HepG2 (cell line): ENCODE data around the gene NID1. TPM values are rescaled to one million over a fixed set of nuclear protein-coding genes. Genes with fewer than 3 reads are reported as not detected.

Source experiments
- ATAC-seq: fragments of 200-7000 bp; cut with Tn5 transposase; 3 replicates; pipeline ENCODE4 v1.9.1; 2020; ENCODE audit warnings: mild to moderate bottlenecking, moderate library complexity
- BruUV-seq: library from RNA; stranded (reverse); fragments of 400-500 nt; replicated peaks from 2 replicates; lab custom pipeline; 2021; lab: Mats Ljungman, UMichigan
- CTCF ChIA-PET: fragments of 300-600 bp; formaldehyde crosslinking; extraction: SDS; loops from one replicate; lab custom pipeline; 2021; ENCODE audit warnings: low total read pairs, inconsistent platforms, low intra/inter-chr PET ratio; lab: Yijun Ruan, JAX
- POLR2A ChIA-PET: fragments of 350-600 bp; sonication (Branson Sonifier 250); formaldehyde crosslinking; loops from one replicate; lab custom pipeline; 2020; ENCODE audit warnings: antibody characterized with exemption, inconsistent platforms; lab: Yijun Ruan, JAX
- DNase-seq: peaks from one replicate; pipeline ENCODE4 v3.0.0-alpha.2; 2015; ENCODE audit warnings: low spot score
- FAIRE-seq: peaks from 3 replicates; lab custom pipeline; 2011; peaks lifted over from hg19 to GRCh38; lab: Jason Lieb, UNC
- H2AFZ ChIP-seq: one replicate; pipeline ENCODE4 v1.6.1; 2011; ENCODE audit warnings: low read length, inconsistent platforms
- H3K27ac ChIP-seq: fragments of 300-600 bp; 3 replicates; pipeline ENCODE4 v1.8.0; 2011; ENCODE audit warnings: mixed run types, mild to moderate bottlenecking, mixed read lengths, low read length, inconsistent platforms; ENCODE audit not compliant: insufficient read depth; ENCODE audit errors: extremely low read length
- H3K27me3 ChIP-seq, 2 experiments: fragments of 200-600 bp in 1 of 2; 2 replicates in 1 of 2; 3 replicates in 1 of 2; pipeline versions ENCODE4 v1.6.0 to v1.8.0; 2011; ENCODE audit warnings: low read length in 2 of 2, mild to moderate bottlenecking in 2 of 2, moderate library complexity in 2 of 2, inconsistent platforms in 1 of 2; ENCODE audit not compliant: insufficient read depth in 2 of 2, control insufficient read depth in 1 of 2
- H3K36me3 ChIP-seq, 2 experiments: fragments of 200-600 bp in 1 of 2; replicated peaks in 1 of 2; 2 replicates in 1 of 2; 3 replicates in 1 of 2; pipeline versions ENCODE4 v1.5.1 to v1.8.0; 2011; ENCODE audit warnings: low read length in 2 of 2, inconsistent platforms in 1 of 2; ENCODE audit not compliant: insufficient read depth in 2 of 2, control insufficient read depth in 1 of 2
- H3K4me1 ChIP-seq: 2 replicates; pipeline ENCODE4 v1.5.1; 2012; ENCODE audit warnings: low read length, inconsistent platforms; ENCODE audit not compliant: insufficient read depth
- H3K4me2 ChIP-seq: 2 replicates; pipeline ENCODE4 v1.6.0; 2011; ENCODE audit warnings: low read depth, low read length, inconsistent platforms
- H3K4me3 ChIP-seq, 3 experiments: fragments of 200-600 bp in 1 of 3; sonication (generic), shearing (Covaris generic) in 1 of 3; replicated peaks in 1 of 3; 2 replicates each; pipeline ENCODE4 v1.5.1; 2011 to 2016; ENCODE audit warnings: low read length in 3 of 3, inconsistent platforms in 2 of 3, low read depth in 2 of 3, mild to moderate bottlenecking in 2 of 3, control low read depth in 1 of 3, mixed read lengths in 1 of 3; ENCODE audit not compliant: insufficient read depth in 1 of 3
- H3K79me2 ChIP-seq: one replicate; pipeline ENCODE4 v1.6.1; 2011; ENCODE audit warnings: low read length, inconsistent platforms; ENCODE audit not compliant: insufficient read depth
- H3K9ac ChIP-seq: 2 replicates; pipeline ENCODE4 v1.6.0; 2011; ENCODE audit warnings: mild to moderate bottlenecking, low read depth, low read length, inconsistent platforms; ENCODE audit not compliant: insufficient read depth
- H3K9me3 ChIP-seq: 2 replicates; pipeline ENCODE4 v1.5.1; 2012; ENCODE audit warnings: mild to moderate bottlenecking, low read length
- H4K20me1 ChIP-seq: 2 replicates; pipeline ENCODE4 v1.6.0; 2011; ENCODE audit warnings: inconsistent platforms, mild to moderate bottlenecking, low read length, moderate library complexity; ENCODE audit not compliant: insufficient read depth
- CENPT ChIP-seq: sonication (generic); formaldehyde crosslinking; IDR thresholded peaks from 2 replicates; pipeline ENCODE4 v1.8.0; 2022; ENCODE audit warnings: low read depth, mild to moderate bottlenecking, moderate library complexity, missing genetic modification reagents
- FLYWCH1 ChIP-seq: sonication (generic); formaldehyde crosslinking; IDR thresholded peaks from 2 replicates; pipeline ENCODE4 v1.8.1; 2023; ENCODE audit warnings: mild to moderate bottlenecking, missing genetic modification reagents
- IRF2 ChIP-seq: IDR thresholded peaks from 2 replicates; pipeline ENCODE4 v1.6.1; 2018; ENCODE audit warnings: missing genetic modification reagents, missing compliant biosample characterization
- KDM3A ChIP-seq: IDR thresholded peaks from 2 replicates; pipeline ENCODE4 v1.6.1; 2018; ENCODE audit warnings: low read depth, missing compliant biosample characterization
- NCOA1 ChIP-seq: sonication (generic); formaldehyde crosslinking; IDR thresholded peaks from 2 replicates; pipeline ENCODE4 v1.9.0; 2021; ENCODE audit warnings: missing genetic modification reagents
- REXO4 ChIP-seq: sonication (generic); formaldehyde crosslinking; IDR thresholded peaks from 2 replicates; pipeline ENCODE4 v1.8.0; 2022; ENCODE audit warnings: missing genetic modification reagents, mild to moderate bottlenecking, borderline replicate concordance
- ZNF441 ChIP-seq: sonication (generic); formaldehyde crosslinking; IDR thresholded peaks from 2 replicates; pipeline ENCODE4 v1.7.0; 2021; ENCODE audit warnings: missing genetic modification reagents, borderline replicate concordance
- WGBS: methylation state at CpG from one replicate; pipeline ENCODE4 v1.1.6; 2017; ENCODE audit warnings: low lambda C conversion rate; 5-methylcytosine and 5-hydroxymethylcytosine counted together
- in situ Hi-C: cut with HindIII; loops from 2 replicates; pipeline ENCODE4 v1.10.0; 2017; ENCODE audit warnings: low pct_unique_long_range_greater_than_20kb; ENCODE audit not compliant: extremely low pct_ligation_motif_present
- intact Hi-C: fragments of 100-400 bp; cut with micrococcal nuclease; formaldehyde crosslinking; loops from one replicate; pipeline ENCODE4 v1.10.0; 2022; ENCODE audit not compliant: unreplicated experiment
- polyA plus RNA-seq, 8 experiments: library from polyadenylated mRNA; depleted of rRNA in 3 of 8; stranded (reverse) in 7 of 8; unstranded in 1 of 8; fragments of >200 nt; fragmentation: Illumina TruSeq in 4 of 8; extraction: Trizol in 4 of 8; gene quantifications; 2 replicates each; pipeline versions ENCODE4 v1.2.1 to v1.2.3, GENCODE V29; 2011 to 2016; ENCODE audit warnings: low read depth in 4 of 8, missing spikeins in 1 of 8, mixed read lengths in 1 of 8; ENCODE audit not compliant: insufficient read depth in 1 of 8
- total RNA-seq, 5 experiments: library from RNA; depleted of rRNA; stranded (reverse); fragments of >200 nt; fragmentation: Illumina TruSeq; extraction: Trizol; gene quantifications; 2 replicates each; pipeline ENCODE4 v1.2.3, GENCODE V29; 2016; ENCODE audit warnings: low read depth in 1 of 5
- TF ChIP-seq, protein P1 (sequence below): IDR thresholded peaks from 2 replicates; pipeline ENCODE4 v1.6.1; 2018; ENCODE audit warnings: missing genetic modification reagents, mild to moderate bottlenecking, missing compliant biosample characterization
- TF ChIP-seq, protein P2 (sequence below): sonication (generic); formaldehyde crosslinking; IDR thresholded peaks from 2 replicates; pipeline ENCODE4 v1.5.0; 2020; ENCODE audit warnings: missing genetic modification reagents
- TF ChIP-seq, protein P3 (sequence below): sonication (generic); formaldehyde crosslinking; IDR thresholded peaks from 2 replicates; pipeline ENCODE4 v1.8.1; 2022; ENCODE audit warnings: low read depth, mild to moderate bottlenecking, missing genetic modification reagents
- TF ChIP-seq, protein P4 (sequence below): sonication (generic); formaldehyde crosslinking; IDR thresholded peaks from 2 replicates; pipeline ENCODE4 v1.8.0; 2022; ENCODE audit warnings: mild to moderate bottlenecking, missing genetic modification reagents; ENCODE audit not compliant: insufficient replicate concordance

Gene NID1
- total and polyA plus RNA-seq, 2 of the 13 experiments (the other 11 are each of a cell fraction or from before 2014, with no cell fraction given), result 50.2 to 56.1 TPM

DNA sequence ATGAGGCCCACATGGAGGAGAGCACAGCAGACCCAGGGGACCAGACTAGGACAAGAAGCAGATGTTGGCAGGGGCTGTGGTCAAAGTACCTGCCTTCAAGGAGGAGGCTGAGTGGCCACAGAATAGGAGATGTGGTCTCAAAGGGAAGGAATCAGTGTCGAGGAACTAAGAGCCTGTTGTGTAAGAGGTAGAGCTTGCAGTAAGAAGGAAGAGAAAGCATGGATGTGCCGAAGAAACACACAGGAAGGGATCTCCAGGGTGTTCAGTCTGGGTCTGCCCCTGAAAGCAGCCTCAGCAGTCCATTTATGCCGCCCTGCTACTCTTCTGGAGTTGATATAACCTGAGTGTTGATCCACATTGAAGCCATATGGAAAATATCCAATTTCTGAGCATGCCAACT is 83.9 kb downstream of the NID1 start:
- WGBS, result 88% methylated on average over 3 of the region's 3 CpGs
- TF ChIP-seq KDM3A (CRISPR knock-in tag) (no peak), REXO4 (no peak), IRF2 (CRISPR knock-in tag) (no peak), CENPT (no peak), ZNF441 (CRISPR knock-in tag) (no peak), FLYWCH1 (CRISPR knock-in tag) (no peak), NCOA1 (CRISPR knock-in tag) (no peak)
- TF ChIP-seq, protein P1, sequence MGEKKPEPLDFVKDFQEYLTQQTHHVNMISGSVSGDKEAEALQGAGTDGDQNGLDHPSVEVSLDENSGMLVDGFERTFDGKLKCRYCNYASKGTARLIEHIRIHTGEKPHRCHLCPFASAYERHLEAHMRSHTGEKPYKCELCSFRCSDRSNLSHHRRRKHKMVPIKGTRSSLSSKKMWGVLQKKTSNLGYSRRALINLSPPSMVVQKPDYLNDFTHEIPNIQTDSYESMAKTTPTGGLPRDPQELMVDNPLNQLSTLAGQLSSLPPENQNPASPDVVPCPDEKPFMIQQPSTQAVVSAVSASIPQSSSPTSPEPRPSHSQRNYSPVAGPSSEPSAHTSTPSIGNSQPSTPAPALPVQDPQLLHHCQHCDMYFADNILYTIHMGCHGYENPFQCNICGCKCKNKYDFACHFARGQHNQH (CRISPR knock-in tag), result no peak
- TF ChIP-seq, protein P2, sequence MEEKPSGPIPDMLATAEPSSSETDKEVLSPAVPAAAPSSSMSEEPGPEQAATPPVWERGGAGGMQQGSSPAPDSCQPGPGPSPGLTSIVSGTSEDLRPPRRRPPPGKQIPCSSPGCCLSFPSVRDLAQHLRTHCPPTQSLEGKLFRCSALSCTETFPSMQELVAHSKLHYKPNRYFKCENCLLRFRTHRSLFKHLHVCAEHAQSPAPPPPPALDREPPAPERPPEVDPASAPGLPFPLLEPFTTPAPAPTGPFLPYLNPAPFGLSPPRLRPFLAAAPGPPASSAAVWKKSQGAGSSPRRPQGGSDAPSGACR, result no peak
- TF ChIP-seq, protein P3, sequence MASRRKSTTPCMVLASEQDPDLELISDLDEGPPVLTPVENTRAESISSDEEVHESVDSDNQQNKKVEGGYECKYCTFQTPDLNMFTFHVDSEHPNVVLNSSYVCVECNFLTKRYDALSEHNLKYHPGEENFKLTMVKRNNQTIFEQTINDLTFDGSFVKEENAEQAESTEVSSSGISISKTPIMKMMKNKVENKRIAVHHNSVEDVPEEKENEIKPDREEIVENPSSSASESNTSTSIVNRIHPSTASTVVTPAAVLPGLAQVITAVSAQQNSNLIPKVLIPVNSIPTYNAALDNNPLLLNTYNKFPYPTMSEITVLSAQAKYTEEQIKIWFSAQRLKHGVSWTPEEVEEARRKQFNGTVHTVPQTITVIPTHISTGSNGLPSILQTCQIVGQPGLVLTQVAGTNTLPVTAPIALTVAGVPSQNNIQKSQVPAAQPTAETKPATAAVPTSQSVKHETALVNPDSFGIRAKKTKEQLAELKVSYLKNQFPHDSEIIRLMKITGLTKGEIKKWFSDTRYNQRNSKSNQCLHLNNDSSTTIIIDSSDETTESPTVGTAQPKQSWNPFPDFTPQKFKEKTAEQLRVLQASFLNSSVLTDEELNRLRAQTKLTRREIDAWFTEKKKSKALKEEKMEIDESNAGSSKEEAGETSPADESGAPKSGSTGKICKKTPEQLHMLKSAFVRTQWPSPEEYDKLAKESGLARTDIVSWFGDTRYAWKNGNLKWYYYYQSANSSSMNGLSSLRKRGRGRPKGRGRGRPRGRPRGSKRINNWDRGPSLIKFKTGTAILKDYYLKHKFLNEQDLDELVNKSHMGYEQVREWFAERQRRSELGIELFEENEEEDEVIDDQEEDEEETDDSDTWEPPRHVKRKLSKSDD (CRISPR knock-in tag), result no peak
- TF ChIP-seq, protein P4, sequence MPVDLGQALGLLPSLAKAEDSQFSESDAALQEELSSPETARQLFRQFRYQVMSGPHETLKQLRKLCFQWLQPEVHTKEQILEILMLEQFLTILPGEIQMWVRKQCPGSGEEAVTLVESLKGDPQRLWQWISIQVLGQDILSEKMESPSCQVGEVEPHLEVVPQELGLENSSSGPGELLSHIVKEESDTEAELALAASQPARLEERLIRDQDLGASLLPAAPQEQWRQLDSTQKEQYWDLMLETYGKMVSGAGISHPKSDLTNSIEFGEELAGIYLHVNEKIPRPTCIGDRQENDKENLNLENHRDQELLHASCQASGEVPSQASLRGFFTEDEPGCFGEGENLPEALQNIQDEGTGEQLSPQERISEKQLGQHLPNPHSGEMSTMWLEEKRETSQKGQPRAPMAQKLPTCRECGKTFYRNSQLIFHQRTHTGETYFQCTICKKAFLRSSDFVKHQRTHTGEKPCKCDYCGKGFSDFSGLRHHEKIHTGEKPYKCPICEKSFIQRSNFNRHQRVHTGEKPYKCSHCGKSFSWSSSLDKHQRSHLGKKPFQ (CRISPR knock-in tag), result no peak
- no peak for FAIRE-seq
- H3K4me1 ChIP-seq, result no peaks in the 10 kb centered on the region
- H2AFZ ChIP-seq, result no peak overlapping the region
- DNase-seq, result no peak
- H3K36me3 ChIP-seq, result peaks cover 32 to 84% of the 10 kb centered on the region in 2 experiments; a peak in 4 of 5 replicates
- ChIA-PET CTCF (no interaction called here), POLR2A (no interaction called here)
- H3K27ac ChIP-seq, result no peak overlapping the region
- intact Hi-C loops (no loop called here), in situ Hi-C loops (no loop called here)
- H3K9me3 ChIP-seq, result no peaks in the 10 kb centered on the region
- no TSS peak for BruUV-seq
- H3K4me3 ChIP-seq, result no peak overlapping the region
- no peak overlapping the region for H3K4me2 ChIP-seq
- no peak for ATAC-seq
- no peaks in the 10 kb centered on the region for H3K79me2 ChIP-seq
- H3K27me3 ChIP-seq, result no peaks in the 10 kb centered on the region
- no peaks in the 10 kb centered on the region for H4K20me1 ChIP-seq
- H3K9ac ChIP-seq, result no peak overlapping the region
